Mesendoderm (in vitro differentiated cells): Measurements from ENCODE around the gene HMGXB3.

ENCODE experiments used
- DNase-seq: peaks from one replicate; pipeline ENCODE4 v3.0.0; 2013
- H2AK5ac ChIP-seq: 2 replicates; pipeline ENCODE4 v1.6.1; 2013; ENCODE audit warnings: low read length, inconsistent platforms
- H2BK120ac ChIP-seq: 2 replicates; pipeline ENCODE4 v1.6.1; 2013; ENCODE audit warnings: low read depth, mild to moderate bottlenecking, low read length, moderate library complexity, mixed read lengths
- H2BK15ac ChIP-seq: replicated peaks from 2 replicates; pipeline ENCODE4 v1.6.1; 2013; ENCODE audit warnings: low read depth, mild to moderate bottlenecking, moderate library complexity
- H2BK5ac ChIP-seq: 2 replicates; pipeline ENCODE4 v1.6.1; 2013; ENCODE audit warnings: low read length, inconsistent platforms
- H3K18ac ChIP-seq: 2 replicates; pipeline ENCODE4 v1.6.1; 2013; ENCODE audit warnings: mild to moderate bottlenecking, low read length, mixed read lengths
- H3K23ac ChIP-seq: one replicate; pipeline ENCODE4 v1.6.1; 2013; ENCODE audit warnings: low read length
- H3K27ac ChIP-seq: 2 replicates; pipeline ENCODE4 v1.5.1; 2013; ENCODE audit warnings: low read depth, mild to moderate bottlenecking, inconsistent platforms, low read length, moderate library complexity
- H3K27me3 ChIP-seq: 2 replicates; pipeline ENCODE4 v1.6.1; 2013; ENCODE audit warnings: low read length, control low read depth, mild to moderate bottlenecking, inconsistent platforms; ENCODE audit not compliant: insufficient read depth, poor library complexity
- H3K36me3 ChIP-seq: 2 replicates; pipeline ENCODE4 v1.6.1; 2013; ENCODE audit warnings: low read length, inconsistent platforms; ENCODE audit not compliant: control insufficient read depth, insufficient read depth
- H3K4ac ChIP-seq: one replicate; pipeline ENCODE4 v1.6.1; 2013; ENCODE audit warnings: low read depth, mild to moderate bottlenecking, low read length, moderate library complexity
- H3K4me1 ChIP-seq: 2 replicates; pipeline ENCODE4 v1.6.1; 2013; ENCODE audit warnings: low read depth, low read length, inconsistent platforms; ENCODE audit not compliant: control insufficient read depth
- H3K4me2 ChIP-seq: 2 replicates; pipeline ENCODE4 v1.6.1; 2013; ENCODE audit warnings: low read length
- H3K4me3 ChIP-seq: 2 replicates; pipeline ENCODE4 v1.5.1; 2013; ENCODE audit warnings: mild to moderate bottlenecking, low read length
- H3K56ac ChIP-seq: one replicate; pipeline ENCODE4 v1.6.1; 2013; ENCODE audit warnings: low read length
- H3K79me1 ChIP-seq: 2 replicates; pipeline ENCODE4 v1.6.1; 2013; ENCODE audit warnings: low read length, inconsistent platforms
- H3K79me2 ChIP-seq: 2 replicates; pipeline ENCODE4 v1.6.1; 2013; ENCODE audit warnings: mild to moderate bottlenecking, low read length; ENCODE audit not compliant: control insufficient read depth, insufficient read depth
- H3K9ac ChIP-seq: 2 replicates; pipeline ENCODE4 v1.6.1; 2013; ENCODE audit warnings: low read length, inconsistent platforms
- H4K5ac ChIP-seq: one replicate; pipeline ENCODE4 v1.6.1; 2013; ENCODE audit warnings: low read length
- H4K8ac ChIP-seq: one replicate; pipeline ENCODE4 v1.6.1; 2013; ENCODE audit warnings: low read depth, mild to moderate bottlenecking, control low read depth, low read length, moderate library complexity
- WGBS: extraction: QIAGEN DNeasy Blood & Tissue Kit; methylation state at CpG from one replicate; pipeline ENCODE4 v1.1.7; 2013; ENCODE audit warnings: low lambda C conversion rate, missing lambda C conversion rate; ENCODE audit not compliant: insufficient coverage; ENCODE audit errors: extremely low coverage; 5-methylcytosine and 5-hydroxymethylcytosine counted together

HMGXB3 gene

GRCh38 chr5:149956685-149957084 lies 43.9 kb upstream of the HMGXB3 start:
- no peak overlapping the region for H3K4me2 ChIP-seq
- H4K5ac ChIP-seq: no peak overlapping the region
- H3K27me3 ChIP-seq: no peaks in the 10 kb centered on the region
- H2BK5ac ChIP-seq: no peak overlapping the region
- DNase-seq: no peak
- H2BK120ac ChIP-seq: no peak overlapping the region
- no peak overlapping the region for H3K23ac ChIP-seq
- H2BK15ac ChIP-seq: no peak overlapping the region
- H3K79me2 ChIP-seq: no peaks in the 10 kb centered on the region
- no peaks in the 10 kb centered on the region for H3K36me3 ChIP-seq
- no peak overlapping the region for H4K8ac ChIP-seq
- no peak overlapping the region for H3K27ac ChIP-seq
- H2AK5ac ChIP-seq: no peak overlapping the region
- H3K4me1 ChIP-seq: peaks cover 8% of the 10 kb centered on the region
- no peak overlapping the region for H3K4me3 ChIP-seq
- WGBS: no CpG with 5 or more reads among the region's 5 CpGs
- no peak overlapping the region for H3K4ac ChIP-seq
- no peaks in the 10 kb centered on the region for H3K79me1 ChIP-seq
- no peak overlapping the region for H3K9ac ChIP-seq
- H3K56ac ChIP-seq: no peak overlapping the region
- no peak overlapping the region for H3K18ac ChIP-seq

DNA sequence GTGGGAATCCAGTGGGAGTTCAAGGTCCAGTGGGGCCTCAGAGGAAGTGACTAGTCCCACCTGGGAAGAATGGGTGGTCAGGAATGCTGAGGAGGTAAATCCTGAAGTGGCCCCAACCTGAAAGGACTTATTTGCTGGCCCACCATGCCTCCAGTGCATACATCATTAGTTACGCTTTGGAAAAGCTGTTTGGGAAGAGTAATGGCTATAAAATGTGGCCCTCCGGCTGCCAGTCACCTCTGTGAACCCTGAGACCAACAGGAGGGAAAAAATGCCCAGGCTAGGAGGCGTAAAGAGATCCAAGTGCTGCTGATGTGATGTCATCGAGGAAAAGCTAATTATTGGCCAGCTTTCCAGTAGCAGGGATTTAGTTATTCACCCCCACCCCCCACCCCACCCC lies 42.7 kb upstream of the HMGXB3 start:
- no peak overlapping the region for H3K56ac ChIP-seq
- no peak overlapping the region for H3K4ac ChIP-seq
- no peak overlapping the region for H2BK5ac ChIP-seq
- no peak overlapping the region for H3K18ac ChIP-seq
- H4K5ac ChIP-seq: no peak overlapping the region
- H3K4me1 ChIP-seq: peaks cover 8% of the 10 kb centered on the region
- H3K27me3 ChIP-seq: no peaks in the 10 kb centered on the region
- H3K4me3 ChIP-seq: no peak overlapping the region
- H3K27ac ChIP-seq: no peak overlapping the region
- no peaks in the 10 kb centered on the region for H3K79me1 ChIP-seq
- H3K9ac ChIP-seq: no peak overlapping the region
- WGBS: no CpG with 5 or more reads among the region's 4 CpGs
- H3K79me2 ChIP-seq: no peaks in the 10 kb centered on the region
- no peak overlapping the region for H2AK5ac ChIP-seq
- H2BK15ac ChIP-seq: no peak overlapping the region
- no peak overlapping the region for H3K23ac ChIP-seq
- no peak overlapping the region for H2BK120ac ChIP-seq
- H3K36me3 ChIP-seq: no peaks in the 10 kb centered on the region
- no peak overlapping the region for H3K4me2 ChIP-seq
- H4K8ac ChIP-seq: no peak overlapping the region
- no peak for DNase-seq

GRCh38 chr5:149959406-149960236 lies 40.9 kb upstream of the HMGXB3 start:
- H2BK5ac ChIP-seq: no peak overlapping the region
- H3K4me3 ChIP-seq: peak overlapping the region; percentile 36
- H2BK120ac ChIP-seq: no peak overlapping the region
- H3K9ac ChIP-seq: peak overlapping the region; percentile 75
- peak overlapping the region; percentile 57 for H3K4me2 ChIP-seq
- no peak overlapping the region for H2BK15ac ChIP-seq
- no CpG with 5 or more reads among the region's 14 CpGs for WGBS
- no peak overlapping the region for H4K8ac ChIP-seq
- peak overlapping the region; percentile 76 for H3K27ac ChIP-seq
- H3K79me1 ChIP-seq: no peaks in the 10 kb centered on the region
- H3K4me1 ChIP-seq: peaks cover 8% of the 10 kb centered on the region
- H3K79me2 ChIP-seq: no peaks in the 10 kb centered on the region
- no peaks in the 10 kb centered on the region for H3K36me3 ChIP-seq
- H3K18ac ChIP-seq: peak overlapping the region; percentile 55
- DNase-seq: peak; percentile 81
- H4K5ac ChIP-seq: peak overlapping the region; percentile 47
- H2AK5ac ChIP-seq: peak overlapping the region; percentile 14
- H3K4ac ChIP-seq: peak overlapping the region; percentile 73
- no peaks in the 10 kb centered on the region for H3K27me3 ChIP-seq
- H3K23ac ChIP-seq: no peak overlapping the region
- H3K56ac ChIP-seq: peak overlapping the region; percentile 87

- no CpG with 5 or more reads among the region's 84 CpGs for WGBS
- peak within 1 kb of the TSS; percentile 77 for H3K9ac ChIP-seq
- peak within 1 kb of the TSS; percentile 66 for H3K23ac ChIP-seq
These were observed 40.0 kb upstream of the HMGXB3 start, which contains the start of gene SLC26A2 for GRCh38 chr5:149960272-149961185. TSS of gene SLC26A2 (plus strand) at chr5:149960758. CDS start at chr5:149977653, 16,895 bp downstream.

DNA sequence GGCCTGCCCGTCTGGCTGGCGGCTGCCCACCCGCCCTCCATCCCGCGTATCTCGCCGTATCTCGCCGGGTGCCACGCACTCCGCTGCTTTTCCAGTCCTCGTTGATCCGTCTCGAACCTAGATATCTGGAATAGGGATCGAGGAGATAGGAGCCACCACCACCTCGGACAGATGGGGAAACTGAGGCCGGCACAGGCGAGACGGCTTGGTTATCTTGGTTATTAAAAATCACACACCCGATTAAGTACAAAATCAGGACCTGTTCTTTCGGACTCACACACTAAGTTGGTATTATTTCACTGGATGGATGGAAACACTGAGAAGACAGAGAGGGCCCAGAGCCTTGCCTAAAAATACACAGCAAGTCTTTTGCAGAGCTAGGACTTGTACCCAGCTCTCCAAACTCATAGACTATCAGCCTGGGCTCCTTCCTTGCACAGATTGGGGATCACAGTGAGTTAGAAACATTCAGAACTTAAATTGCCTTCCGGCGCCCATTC lies 39.3 kb upstream of the HMGXB3 start:
- WGBS: no CpG with 5 or more reads among the region's 23 CpGs
- Histone ChIP-seq H3K27ac (no peak overlapping the region), H3K23ac (peak overlapping the region; percentile 66)

More at GRCh38 chr5:149960272-149961185, 40.0 kb upstream of the HMGXB3 start, which contains the start of gene SLC26A2:
- H3K4me1 ChIP-seq: peaks cover 8% of the 10 kb centered on the region
- no peak within 1 kb of the TSS for H2BK5ac ChIP-seq
- H3K4ac ChIP-seq: peak within 1 kb of the TSS; percentile 73
- no peaks in the 10 kb centered on the region for H3K79me2 ChIP-seq
- H3K79me1 ChIP-seq: no peaks in the 10 kb centered on the region
- no peaks in the 10 kb centered on the region for H3K27me3 ChIP-seq
- no peak within 1 kb of the TSS for H2BK120ac ChIP-seq
- peak within 1 kb of the TSS; percentile 47 for H4K5ac ChIP-seq
- no peak within 1 kb of the TSS for H4K8ac ChIP-seq
- peak within 1 kb of the TSS; percentile 14 for H2AK5ac ChIP-seq
- H3K4me3 ChIP-seq: peak within 1 kb of the TSS; percentile 77
- no peaks in the 10 kb centered on the region for H3K36me3 ChIP-seq
- peak within 1 kb of the TSS; percentile 68 for H3K4me2 ChIP-seq
- H2BK15ac ChIP-seq: no peak within 1 kb of the TSS
- H3K18ac ChIP-seq: peak within 1 kb of the TSS; percentile 55
- peak; percentile 99 for DNase-seq
- peak within 1 kb of the TSS; percentile 76 for H3K27ac ChIP-seq
- peak within 1 kb of the TSS; percentile 90 for H3K56ac ChIP-seq

More for the DNA sequence above, 39.3 kb upstream of the HMGXB3 start:
- Histone ChIP-seq H3K56ac (peak overlapping the region; percentile 90), H3K4ac (no peak overlapping the region), H3K79me2 (no peaks in the 10 kb centered on the region), H3K27me3 (no peaks in the 10 kb centered on the region), H4K5ac (no peak overlapping the region), H4K8ac (no peak overlapping the region), H2AK5ac (no peak overlapping the region), H3K4me2 (peak overlapping the region; percentile 68), H2BK120ac (no peak overlapping the region), H3K18ac (no peak overlapping the region), H2BK15ac (no peak overlapping the region), H3K4me3 (peak overlapping the region; percentile 77), H3K79me1 (no peaks in the 10 kb centered on the region), H3K9ac (peak overlapping the region; percentile 77), H2BK5ac (no peak overlapping the region), H3K36me3 (no peaks in the 10 kb centered on the region), H3K4me1 (peaks cover 8% of the 10 kb centered on the region)
- no peak for DNase-seq
